Heart left ventricle (tissue), 13 donors: Measurements from ENCODE around the gene ARHGAP26.

Source experiments
- CTCF ChIP-seq, 12 donors: fragments of 200-600 bp; sonication (generic) in 4 of 12; IDR thresholded peaks; one replicate each; pipeline versions ENCODE4 v1.5.0 to v1.8.0; 2018 to 2022; ENCODE audit warnings: antibody characterized with exemption in 12 of 12, mild to moderate bottlenecking in 5 of 12
- POLR2A ChIP-seq, 2 donors: fragments of 450-650 bp; IDR thresholded peaks; one replicate each; pipeline ENCODE4 v1.6.1; 2017; ENCODE audit warnings: antibody characterized with exemption in 2 of 2, mild to moderate bottlenecking in 2 of 2, moderate library complexity in 2 of 2
- donor health status: ischemic (EF 13 %, LVEDD 7.1; RV severe dilation, severe dysfunction).
- donor health status: DM: no; HTN: yes; CAD: no.
- donor health status: DM: no; HTN: no; CAD: no.
- donor health status: ischemic (EF 25% LVEDD 6.9; RV normal size, moderate dysfunction).
- donor health status: ischemic (EF 25% LVEDD 5.7; RV mildly dilated, moderate dysfunction).
- donor health status: ischemic (EF 35%, LVEDD 5.7; RV mildly dilated, moderate dysfunction).
- donor health status: nonischemic (EF 11% LVEDD 7.7; RV severe dilation, severe dysfunction).
- donor health status: DM: yes; HTN: yes; CAD: no.
- donor health status: PGD.
- donor health status: ischemic (EF 29% LVEDD 5.4; RV normal size, mild dysfunction).
- donor health status: nonischemic (EF 23%, LVEDD 6.1; RV moderate dilation, normal function).

GRCh38 chr5:143213231-143213850 is 443.2 kb downstream of the ARHGAP26 start:
- TF ChIP-seq CTCF (IDR thresholded peaks at IDR 0.05) (no peak), POLR2A (IDR thresholded peaks at IDR 0.05) (no peak)
